ENCODE data around the gene NCMAP. TPM values are rescaled to one million over a fixed set of nuclear protein-coding genes. Genes with fewer than 3 reads are reported as not detected.

NCMAP gene
- total and polyA plus RNA-seq, 2 donors, result 0.09 to 0.11 TPM

GRCh38 chr1:24575905-24576587 is 20.2 kb downstream of the NCMAP start:
- H3K9me3 ChIP-seq (ENCODE audit: control insufficient read depth in 2 of 2, insufficient read depth in 1 of 2, low read length in 1 of 2), result no peaks in the 10 kb centered on the region
- H3K27me3 ChIP-seq (ENCODE audit: control insufficient read depth in 2 of 2, insufficient read depth in 1 of 2, low read length in 1 of 2), result no peaks in the 10 kb centered on the region
- H3K4me3 ChIP-seq (ENCODE audit: low read length in 2 of 2), result no peak overlapping the region
- no peak overlapping the region for H3K27ac ChIP-seq (ENCODE audit: low read depth in 1 of 2, low read length in 1 of 2)
- no peaks in the 10 kb centered on the region for H3K4me1 ChIP-seq (ENCODE audit: control insufficient read depth in 2 of 2, insufficient read depth in 2 of 2, low read length in 2 of 2)
- 87% methylated on average over 14 of the region's 14 CpGs for WGBS
- no peaks in the 10 kb centered on the region for H3K36me3 ChIP-seq (ENCODE audit: control insufficient read depth in 2 of 2, insufficient read depth in 2 of 2, low read length in 1 of 2)
- no peak for DNase-seq (ENCODE audit: low read depth in 6 of 9, low spot score in 9 of 9)

DNA sequence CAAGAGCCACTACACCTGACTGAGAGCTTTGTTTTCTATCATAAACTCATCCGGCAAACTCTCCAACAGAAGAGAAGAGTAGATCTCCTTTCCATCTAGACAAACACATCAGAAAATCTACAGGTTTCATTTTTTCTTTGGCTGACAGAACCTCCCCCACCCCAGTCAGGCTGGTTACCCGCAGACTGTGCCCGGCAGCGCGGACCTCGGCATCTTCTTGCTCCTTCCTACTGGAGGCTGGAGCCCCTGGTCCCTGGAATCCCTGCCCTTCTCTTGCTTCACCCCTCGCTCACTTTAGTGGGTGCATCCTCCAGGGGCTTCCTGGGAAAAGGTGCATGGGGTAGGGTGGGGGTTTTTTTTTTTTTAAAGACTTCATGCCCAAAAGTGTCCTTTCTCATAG is 23.0 kb downstream of the NCMAP start:
- H3K9me3 ChIP-seq (ENCODE audit: control insufficient read depth in 2 of 2, insufficient read depth in 1 of 2, low read length in 1 of 2), result no peaks in the 10 kb centered on the region
- no peak overlapping the region for H3K27ac ChIP-seq (ENCODE audit: low read depth in 1 of 2, low read length in 1 of 2)
- 84% methylated on average over 7 of the region's 7 CpGs for WGBS
- no peaks in the 10 kb centered on the region for H3K4me1 ChIP-seq (ENCODE audit: control insufficient read depth in 2 of 2, insufficient read depth in 2 of 2, low read length in 2 of 2)
- no peaks in the 10 kb centered on the region for H3K27me3 ChIP-seq (ENCODE audit: control insufficient read depth in 2 of 2, insufficient read depth in 1 of 2, low read length in 1 of 2)
- H3K36me3 ChIP-seq (ENCODE audit: control insufficient read depth in 2 of 2, insufficient read depth in 2 of 2, low read length in 1 of 2), result no peaks in the 10 kb centered on the region
- no peak for DNase-seq (ENCODE audit: low read depth in 6 of 9, low spot score in 9 of 9)
- no peak overlapping the region for H3K4me3 ChIP-seq (ENCODE audit: low read length in 2 of 2)

GRCh38 chr1:24580756-24581155 is 24.9 kb downstream of the NCMAP start:
- WGBS, result 86% methylated on average over 10 of the region's 10 CpGs
- Histone ChIP-seq H3K4me1 (ENCODE audit: control insufficient read depth in 2 of 2, insufficient read depth in 2 of 2, low read length in 2 of 2) (no peaks in the 10 kb centered on the region), H3K9me3 (ENCODE audit: control insufficient read depth in 2 of 2, insufficient read depth in 1 of 2, low read length in 1 of 2) (no peaks in the 10 kb centered on the region), H3K36me3 (ENCODE audit: control insufficient read depth in 2 of 2, insufficient read depth in 2 of 2, low read length in 1 of 2) (no peaks in the 10 kb centered on the region), H3K27me3 (ENCODE audit: control insufficient read depth in 2 of 2, insufficient read depth in 1 of 2, low read length in 1 of 2) (peaks cover 0 to 7% of the 10 kb centered on the region in 2 donors), H3K27ac (ENCODE audit: low read depth in 1 of 2, low read length in 1 of 2) (no peak overlapping the region), H3K4me3 (ENCODE audit: low read length in 2 of 2) (no peak overlapping the region)
- no peak for DNase-seq (ENCODE audit: low read depth in 6 of 9, low spot score in 9 of 9)

- Histone ChIP-seq H3K4me3 (ENCODE audit: low read length in 2 of 2) (no peak overlapping the region), H3K9me3 (ENCODE audit: control insufficient read depth in 2 of 2, insufficient read depth in 1 of 2, low read length in 1 of 2) (no peaks in the 10 kb centered on the region), H3K27me3 (ENCODE audit: control insufficient read depth in 2 of 2, insufficient read depth in 1 of 2, low read length in 1 of 2) (peaks cover 0 to 9% of the 10 kb centered on the region in 2 donors), H3K36me3 (ENCODE audit: control insufficient read depth in 2 of 2, insufficient read depth in 2 of 2, low read length in 1 of 2) (no peaks in the 10 kb centered on the region), H3K27ac (ENCODE audit: low read depth in 1 of 2, low read length in 1 of 2) (no peak overlapping the region), H3K4me1 (ENCODE audit: control insufficient read depth in 2 of 2, insufficient read depth in 2 of 2, low read length in 2 of 2) (peaks cover 0 to 2% of the 10 kb centered on the region in 2 donors)
- no peak for DNase-seq (ENCODE audit: low read depth in 6 of 9, low spot score in 9 of 9)
- WGBS, result 15% methylated on average over 6 of the region's 6 CpGs
Observed at GRCh38 chr1:24584171-24584647, 28.3 kb downstream of the NCMAP start.

- Histone ChIP-seq H3K9me3 (ENCODE audit: control insufficient read depth in 2 of 2, insufficient read depth in 1 of 2, low read length in 1 of 2) (no peaks in the 10 kb centered on the region), H3K36me3 (ENCODE audit: control insufficient read depth in 2 of 2, insufficient read depth in 2 of 2, low read length in 1 of 2) (no peaks in the 10 kb centered on the region), H3K4me1 (ENCODE audit: control insufficient read depth in 2 of 2, insufficient read depth in 2 of 2, low read length in 2 of 2) (peaks cover 0 to 2% of the 10 kb centered on the region in 2 donors), H3K27me3 (ENCODE audit: control insufficient read depth in 2 of 2, insufficient read depth in 1 of 2, low read length in 1 of 2) (peaks cover 0 to 9% of the 10 kb centered on the region in 2 donors), H3K4me3 (ENCODE audit: low read length in 2 of 2) (no peak overlapping the region), H3K27ac (ENCODE audit: low read depth in 1 of 2, low read length in 1 of 2) (no peak overlapping the region)
- WGBS, result 92% methylated on average over 10 of the region's 10 CpGs
- no peak for DNase-seq (ENCODE audit: low read depth in 6 of 9, low spot score in 9 of 9)
Observed at GRCh38 chr1:24586119-24586518, 30.2 kb downstream of the NCMAP start.

DNA sequence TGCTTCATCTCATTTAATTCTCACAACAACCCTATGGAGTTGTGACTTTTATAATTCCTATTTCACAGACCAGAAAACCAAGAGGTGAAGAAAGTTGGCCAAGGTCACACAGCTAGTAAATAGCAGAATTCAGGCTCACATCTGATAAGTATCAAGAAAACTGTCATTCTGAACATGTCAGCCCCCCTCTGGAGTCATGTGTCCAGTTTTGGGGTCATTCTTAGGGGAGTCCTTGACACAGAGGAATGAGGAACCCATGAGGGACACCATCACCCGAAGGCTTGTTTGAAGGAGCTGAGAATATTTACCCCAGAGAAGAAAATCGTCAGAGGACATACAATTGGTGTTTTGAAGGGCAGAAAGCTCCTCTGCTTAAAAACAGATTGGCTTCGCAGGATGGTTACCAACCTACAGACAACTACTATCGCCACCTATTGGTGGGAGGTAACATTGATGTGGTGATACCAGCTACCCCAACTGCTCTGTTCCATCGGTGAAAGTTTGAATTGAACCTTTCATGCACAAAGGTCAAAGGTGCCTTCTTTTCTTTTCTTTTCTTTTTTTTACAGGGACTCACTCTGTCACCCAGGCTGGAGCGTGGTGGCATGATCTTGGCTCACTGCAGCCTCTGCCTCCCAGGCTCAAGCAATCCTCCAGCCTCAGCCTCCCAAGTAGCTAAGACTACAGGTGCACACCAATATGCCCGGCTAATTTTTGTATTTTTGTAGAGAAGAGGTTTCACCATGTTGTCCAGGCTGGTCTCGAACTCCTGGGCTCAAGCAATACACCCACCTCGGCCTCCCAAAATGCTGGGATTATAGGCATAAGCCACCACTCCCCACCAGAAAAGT is 31.3 kb downstream of the NCMAP start:
- 32% methylated on average over 9 of the region's 9 CpGs for WGBS
- H3K9me3 ChIP-seq (ENCODE audit: control insufficient read depth in 2 of 2, insufficient read depth in 1 of 2, low read length in 1 of 2), result peaks cover 0 to 5% of the 10 kb centered on the region in 2 donors
- H3K27me3 ChIP-seq (ENCODE audit: control insufficient read depth in 2 of 2, insufficient read depth in 1 of 2, low read length in 1 of 2), result peaks cover 0 to 10% of the 10 kb centered on the region in 2 donors
- DNase-seq (ENCODE audit: low read depth in 6 of 9, low spot score in 9 of 9), result peak; percentile 27 to 83 (median 58)
- H3K4me3 ChIP-seq (ENCODE audit: low read length in 2 of 2), result no peak overlapping the region
- H3K4me1 ChIP-seq (ENCODE audit: control insufficient read depth in 2 of 2, insufficient read depth in 2 of 2, low read length in 2 of 2), result peaks cover 0 to 2% of the 10 kb centered on the region in 2 donors
- H3K27ac ChIP-seq (ENCODE audit: low read depth in 1 of 2, low read length in 1 of 2), result no peak overlapping the region
- H3K36me3 ChIP-seq (ENCODE audit: control insufficient read depth in 2 of 2, insufficient read depth in 2 of 2, low read length in 1 of 2), result no peaks in the 10 kb centered on the region

DNA sequence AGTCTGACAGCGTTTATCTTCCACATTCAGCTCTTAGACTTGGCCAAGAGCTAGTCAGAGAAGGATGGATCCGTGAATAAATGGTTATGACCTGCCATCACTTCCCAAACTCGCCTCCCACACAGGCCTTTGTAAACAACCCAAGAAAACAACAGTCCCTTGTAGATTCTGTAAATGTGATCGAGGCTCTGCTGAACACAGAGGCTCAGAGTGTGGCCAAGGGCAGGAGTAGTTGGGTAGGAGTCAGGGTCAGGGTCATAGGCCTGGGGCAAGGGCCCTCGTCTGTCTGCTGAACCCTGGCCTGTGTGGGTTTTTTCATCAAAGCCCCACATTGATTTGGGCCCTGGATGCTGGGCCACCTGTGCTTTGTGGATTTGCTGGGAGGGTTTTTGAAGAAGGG is 32.7 kb downstream of the NCMAP start:
- 87% methylated on average over 5 of the region's 5 CpGs for WGBS
- no peaks in the 10 kb centered on the region for H3K36me3 ChIP-seq (ENCODE audit: control insufficient read depth in 2 of 2, insufficient read depth in 2 of 2, low read length in 1 of 2)

DNA sequence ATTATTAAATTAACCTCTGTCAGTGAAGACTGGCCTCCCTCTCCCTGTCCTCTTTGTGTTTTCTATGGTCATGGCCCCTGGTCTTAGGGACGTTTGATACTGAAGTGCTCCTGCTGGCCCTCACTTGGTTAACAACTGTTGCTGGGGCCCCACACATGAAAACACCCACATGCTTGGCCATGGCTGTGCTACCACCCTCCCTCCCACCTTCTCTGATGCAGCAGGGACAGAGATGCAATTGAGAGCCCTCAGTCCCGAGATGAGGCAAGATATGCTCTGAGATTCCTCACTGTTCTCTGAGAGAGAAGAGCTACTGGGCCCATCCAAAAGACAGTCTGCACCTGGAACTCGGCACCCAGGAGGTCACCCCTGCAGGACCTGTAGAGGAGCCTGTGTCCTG is 33.3 kb downstream of the NCMAP start:
- WGBS, result 73% methylated on average over 3 of the region's 3 CpGs
- peaks cover 0 to 10% of the 10 kb centered on the region in 2 donors for H3K27me3 ChIP-seq (ENCODE audit: control insufficient read depth in 2 of 2, insufficient read depth in 1 of 2, low read length in 1 of 2)
- no peaks in the 10 kb centered on the region for H3K36me3 ChIP-seq (ENCODE audit: control insufficient read depth in 2 of 2, insufficient read depth in 2 of 2, low read length in 1 of 2)
- DNase-seq (ENCODE audit: low read depth in 6 of 9, low spot score in 9 of 9), result no peak
- peaks cover 0 to 2% of the 10 kb centered on the region in 2 donors for H3K4me1 ChIP-seq (ENCODE audit: control insufficient read depth in 2 of 2, insufficient read depth in 2 of 2, low read length in 2 of 2)
- H3K9me3 ChIP-seq (ENCODE audit: control insufficient read depth in 2 of 2, insufficient read depth in 1 of 2, low read length in 1 of 2), result peaks cover 0 to 5% of the 10 kb centered on the region in 2 donors
- H3K4me3 ChIP-seq (ENCODE audit: low read length in 2 of 2), result no peak overlapping the region
- H3K27ac ChIP-seq (ENCODE audit: low read depth in 1 of 2, low read length in 1 of 2), result no peak overlapping the region

More for the DNA sequence above, 32.7 kb downstream of the NCMAP start:
- H3K27me3 ChIP-seq (ENCODE audit: control insufficient read depth in 2 of 2, insufficient read depth in 1 of 2, low read length in 1 of 2), result peaks cover 0 to 10% of the 10 kb centered on the region in 2 donors
- peaks cover 0 to 2% of the 10 kb centered on the region in 2 donors for H3K4me1 ChIP-seq (ENCODE audit: control insufficient read depth in 2 of 2, insufficient read depth in 2 of 2, low read length in 2 of 2)
- H3K4me3 ChIP-seq (ENCODE audit: low read length in 2 of 2), result no peak overlapping the region
- DNase-seq (ENCODE audit: low read depth in 6 of 9, low spot score in 9 of 9), result no peak
- H3K27ac ChIP-seq (ENCODE audit: low read depth in 1 of 2, low read length in 1 of 2), result no peak overlapping the region
- H3K9me3 ChIP-seq (ENCODE audit: control insufficient read depth in 2 of 2, insufficient read depth in 1 of 2, low read length in 1 of 2), result peaks cover 0 to 5% of the 10 kb centered on the region in 2 donors

DNA sequence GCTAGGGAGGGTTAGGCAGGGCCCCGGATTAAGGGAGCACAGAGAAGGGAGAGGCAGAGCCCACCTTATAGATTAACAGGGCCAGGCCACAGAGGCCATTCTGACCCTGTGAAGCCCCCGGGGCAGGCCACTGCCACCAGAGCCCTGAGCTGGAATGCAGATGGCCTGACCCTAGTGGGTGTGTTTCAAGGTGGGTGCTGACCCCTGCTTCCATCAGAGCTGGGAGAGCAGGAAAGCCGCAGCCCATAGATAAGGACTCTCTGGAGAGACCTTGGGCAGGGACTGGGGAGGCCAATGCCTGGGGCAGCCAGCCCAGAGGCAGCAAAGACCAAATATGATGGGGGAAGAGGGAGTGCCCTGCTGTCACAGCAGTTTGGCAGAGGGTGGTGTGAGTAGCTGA is 35.9 kb downstream of the NCMAP start:
- Histone ChIP-seq H3K27ac (ENCODE audit: low read depth in 1 of 2, low read length in 1 of 2) (no peak overlapping the region), H3K27me3 (ENCODE audit: control insufficient read depth in 2 of 2, insufficient read depth in 1 of 2, low read length in 1 of 2) (peaks cover 0 to 2% of the 10 kb centered on the region in 2 donors), H3K36me3 (ENCODE audit: control insufficient read depth in 2 of 2, insufficient read depth in 2 of 2, low read length in 1 of 2) (no peaks in the 10 kb centered on the region), H3K4me1 (ENCODE audit: control insufficient read depth in 2 of 2, insufficient read depth in 2 of 2, low read length in 2 of 2) (peaks cover 0 to 2% of the 10 kb centered on the region in 2 donors), H3K9me3 (ENCODE audit: control insufficient read depth in 2 of 2, insufficient read depth in 1 of 2, low read length in 1 of 2) (peaks cover 0 to 5% of the 10 kb centered on the region in 2 donors), H3K4me3 (ENCODE audit: low read length in 2 of 2) (no peak overlapping the region)
- WGBS, result 93% methylated on average over 3 of the region's 3 CpGs
- DNase-seq (ENCODE audit: low read depth in 6 of 9, low spot score in 9 of 9), result no peak
